GM08714 (cell line): ENCODE data around the gene EXOC2.

ENCODE experiments used
- H3K4me3 ChIP-seq: fragments of 200-500 bp; sonication (Bioruptor generic); 2 replicates; pipeline ENCODE4 v1.5.1; 2014; ENCODE audit warnings: mild to moderate bottlenecking, low read length, inconsistent platforms
- ZNF274 ChIP-seq: IDR thresholded peaks from 2 replicates; pipeline ENCODE4 v1.6.1; 2012; ENCODE audit warnings: mild to moderate bottlenecking, low read depth, low read length

Gene EXOC2

GRCh38 chr6:692858-693722, at the start of gene EXOC2:
EXOC2 (minus strand) TSS chr6:693139; CDS start chr6:637818, 55,321 bp downstream.
- TF ChIP-seq ZNF274: no peak
- peak within 1 kb of the TSS; percentile 79 for H3K4me3 ChIP-seq

GRCh38 chr6:741410-742339, 48.7 kb upstream of the EXOC2 start:
- TF ChIP-seq ZNF274: no peak
- H3K4me3 ChIP-seq: no peak overlapping the region

DNA sequence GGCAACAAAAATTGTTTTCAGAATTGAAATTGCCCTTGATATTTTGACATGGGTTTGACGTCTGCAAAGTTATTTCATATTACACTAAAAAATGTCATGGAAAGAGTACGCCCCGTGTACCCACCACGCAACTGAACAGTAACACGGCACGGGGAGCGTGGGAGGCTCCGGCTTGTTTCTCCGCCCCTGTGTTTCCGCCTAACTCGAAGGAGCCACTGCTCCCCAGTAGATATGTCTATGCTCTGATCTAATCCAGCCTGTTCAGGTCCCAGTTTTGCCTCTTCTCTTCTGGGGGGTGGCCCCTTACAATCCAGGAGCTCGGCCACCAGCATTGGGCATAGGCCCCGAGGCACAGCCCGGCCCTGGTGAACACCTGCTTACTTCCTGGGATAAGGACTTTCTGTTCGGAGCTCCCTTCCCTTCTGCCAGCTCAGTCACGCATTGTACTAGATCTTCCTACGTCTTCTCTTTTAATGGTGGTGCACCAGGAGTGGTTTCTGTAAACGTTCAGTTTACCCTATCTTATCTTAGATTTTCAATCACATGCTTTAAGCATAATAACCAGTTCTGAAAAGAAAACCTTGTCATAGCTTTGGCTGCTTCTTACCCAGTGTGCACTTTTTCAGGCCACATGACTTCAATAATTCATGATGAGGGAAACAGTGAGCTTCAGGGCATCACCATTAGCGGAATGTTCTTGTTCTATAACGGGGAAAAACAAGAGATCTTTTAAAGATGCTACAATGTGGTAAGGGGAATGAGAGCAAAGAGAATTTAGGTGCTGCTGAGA, 43.9 kb upstream of the EXOC2 start:
- no peak for TF ChIP-seq ZNF274
- no peak overlapping the region for H3K4me3 ChIP-seq

DNA sequence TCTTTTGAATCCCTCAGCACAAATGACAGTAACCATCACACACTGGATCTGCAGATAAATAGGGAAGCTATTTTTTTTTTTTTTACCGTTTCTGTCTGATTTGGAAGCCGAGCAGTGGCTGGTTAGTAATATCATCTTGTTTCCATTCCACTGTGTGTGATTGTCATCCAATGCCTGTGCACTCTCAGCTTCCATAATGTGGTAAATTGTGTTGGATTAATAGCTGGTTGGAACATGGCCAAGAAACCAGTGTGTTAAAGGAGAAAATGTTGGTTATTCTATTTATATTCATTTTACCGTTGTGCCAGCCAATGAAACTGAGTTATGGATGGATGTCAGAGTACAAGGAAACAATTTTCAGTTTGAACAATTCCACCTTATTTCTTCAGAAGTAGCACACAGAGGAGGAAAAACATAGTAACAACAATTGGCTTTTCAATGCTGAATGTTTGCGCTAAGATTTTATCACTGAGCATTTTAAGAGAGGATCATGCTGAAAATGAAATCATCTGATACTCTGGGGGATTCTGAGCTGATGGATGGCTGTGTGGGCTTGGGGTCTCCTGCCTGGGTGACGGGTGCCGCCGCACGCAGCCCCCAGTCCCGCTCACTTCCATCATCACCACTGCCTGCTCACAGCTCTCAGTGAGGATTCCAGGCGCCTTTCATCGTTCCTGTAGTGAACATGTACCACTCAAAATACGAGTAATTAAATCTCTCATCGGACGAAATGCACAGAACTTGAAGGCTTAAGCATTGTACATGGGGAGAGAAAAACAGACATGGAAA, 40.7 kb upstream of the EXOC2 start:
- no peak for TF ChIP-seq ZNF274
- H3K4me3 ChIP-seq: no peak overlapping the region

GRCh38 chr6:731924-732323, 39.0 kb upstream of the EXOC2 start:
- TF ChIP-seq ZNF274: no peak
- no peak overlapping the region for H3K4me3 ChIP-seq

GRCh38 chr6:729606-730320, 36.8 kb upstream of the EXOC2 start:
- no peak overlapping the region for H3K4me3 ChIP-seq
- TF ChIP-seq ZNF274: no peak

GRCh38 chr6:727856-728255, 34.9 kb upstream of the EXOC2 start:
- no peak overlapping the region for H3K4me3 ChIP-seq
- no peak for TF ChIP-seq ZNF274

DNA sequence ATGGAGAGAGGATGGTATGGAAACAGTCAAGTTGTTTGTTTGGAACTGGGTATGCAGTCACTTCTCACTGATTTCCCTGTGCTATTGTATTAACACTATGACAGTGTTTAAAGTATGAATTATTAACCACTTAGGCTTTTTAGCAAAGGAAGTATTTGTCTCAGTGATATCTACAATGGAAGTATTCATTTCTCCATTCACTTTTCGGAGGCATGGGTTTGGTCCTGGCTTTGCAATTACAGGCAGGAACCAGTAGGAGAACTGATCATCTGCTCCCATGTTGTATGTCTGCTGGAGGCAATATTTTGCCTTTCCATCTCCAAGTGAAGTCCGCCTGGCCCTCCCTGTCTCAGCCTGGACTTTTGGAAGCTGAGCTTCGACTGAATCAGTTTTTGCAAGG, 30.6 kb upstream of the EXOC2 start:
- no peak overlapping the region for H3K4me3 ChIP-seq
- TF ChIP-seq ZNF274: no peak

GRCh38 chr6:722608-723007, 29.7 kb upstream of the EXOC2 start:
- no peak for TF ChIP-seq ZNF274
- no peak overlapping the region for H3K4me3 ChIP-seq

DNA sequence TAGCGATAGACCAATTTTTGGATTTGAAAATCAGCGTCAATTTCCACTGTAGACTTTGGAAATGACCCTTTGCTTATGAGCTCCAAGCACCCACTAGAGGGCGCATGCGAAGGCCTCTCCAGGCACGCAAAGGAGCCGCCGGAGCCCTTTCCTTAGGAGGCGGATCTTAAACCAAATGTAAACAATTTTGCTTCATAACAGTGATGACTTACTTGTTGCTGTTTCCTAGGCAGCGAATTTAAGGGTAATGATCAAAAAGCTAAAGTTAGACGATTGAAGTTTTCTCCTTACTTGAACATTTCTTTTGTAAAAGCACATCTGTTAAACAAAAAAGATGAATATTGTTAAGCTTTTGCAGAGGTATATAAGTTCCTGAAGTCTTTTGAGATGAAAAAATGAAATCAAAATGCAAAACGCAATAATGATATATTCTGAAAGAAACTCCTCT, 29.2 kb upstream of the EXOC2 start:
- no peak for TF ChIP-seq ZNF274
- H3K4me3 ChIP-seq: no peak overlapping the region

- no peak overlapping the region for H3K4me3 ChIP-seq
- TF ChIP-seq ZNF274: no peak
These were observed 25.4 kb upstream of the EXOC2 start for GRCh38 chr6:718345-718744.

DNA sequence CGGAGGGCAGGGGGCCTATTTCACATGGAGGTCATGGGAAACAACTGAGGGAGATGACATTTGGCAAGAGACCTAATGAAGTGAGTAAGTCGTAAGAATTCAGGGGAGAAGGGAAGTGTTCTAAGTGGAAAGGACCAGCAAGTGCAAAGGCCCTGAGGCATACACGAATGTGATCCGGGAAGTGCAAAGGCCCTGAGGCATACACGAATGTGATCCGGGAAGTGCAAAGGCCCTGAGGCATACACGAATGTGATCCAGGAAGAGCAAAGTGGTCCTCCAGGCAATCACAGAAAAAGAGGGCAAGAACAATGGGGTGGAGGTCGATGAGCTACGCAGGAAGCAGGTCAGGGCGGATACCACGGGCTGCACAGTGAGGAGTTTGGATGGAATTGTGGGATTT, 24.2 kb upstream of the EXOC2 start:
- TF ChIP-seq ZNF274: no peak
- H3K4me3 ChIP-seq: no peak overlapping the region
